Activated effector memory CD4-positive, alpha-beta T cell treated with Interleukin-2 at 50 U/mL for 16 hours (primary cell): ENCODE results near the gene SH3GLB1.
"Not testable (repeated sequence)": the region's sequence is repeated elsewhere in the genome, so short reads cannot be mapped to it uniquely, and the experiment has no call there.

Source experiments
- DNase-seq: peaks from one replicate; pipeline ENCODE4 v3.0.0-alpha.2; 2020

The SH3GLB1 gene

DNA sequence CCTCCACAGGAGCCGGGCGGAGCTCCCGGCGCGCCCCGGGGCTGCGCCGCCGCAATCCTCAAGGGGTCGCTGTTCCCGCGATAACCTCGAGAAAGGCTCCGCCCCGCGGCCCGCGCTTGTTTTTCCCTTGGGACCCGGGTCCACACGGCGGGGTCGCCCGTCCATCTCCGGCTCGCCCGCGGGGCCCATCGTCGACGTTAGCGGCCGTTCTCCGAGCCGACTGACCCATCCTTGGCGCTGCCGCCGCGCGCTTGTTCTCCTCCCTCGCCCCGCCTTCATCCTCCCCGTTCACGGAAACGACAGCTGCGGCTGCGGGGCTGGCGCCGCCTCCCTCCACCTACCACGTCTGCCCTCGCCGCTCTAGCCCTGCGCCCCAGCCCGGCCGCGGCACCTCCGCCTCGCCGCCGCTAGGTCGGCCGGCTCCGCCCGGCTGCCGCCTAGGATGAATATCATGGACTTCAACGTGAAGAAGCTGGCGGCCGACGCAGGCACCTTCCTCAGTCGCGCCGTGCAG, at the start of gene SH3GLB1:
Gene SH3GLB1 (plus strand): TSS at position 119 of the 514 bp plus-strand sequence. CDS start 324 bp downstream, at position 443.
- DNase-seq = peak; percentile 85

DNA sequence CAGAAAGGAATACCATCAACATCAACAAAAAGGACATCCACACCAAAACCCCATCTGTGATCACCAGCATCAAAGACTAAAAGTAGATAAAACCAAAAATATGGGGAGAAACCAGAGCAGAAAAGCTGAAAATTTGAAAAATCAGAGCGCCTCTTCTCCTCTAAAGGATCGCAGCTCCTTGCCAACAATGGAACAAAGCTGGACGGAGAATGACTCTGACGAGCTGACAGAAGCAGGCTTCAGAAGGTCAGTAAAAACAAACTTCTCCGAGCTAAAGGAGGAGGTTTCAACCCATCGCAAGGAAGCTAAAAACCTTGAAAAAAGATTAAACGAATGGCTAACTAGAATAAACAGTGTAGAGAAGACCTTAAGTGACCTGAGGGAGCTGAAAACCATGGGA, 46.0 kb upstream of the SH3GLB1 start:
- DNase-seq = not testable (repeated sequence)

DNA sequence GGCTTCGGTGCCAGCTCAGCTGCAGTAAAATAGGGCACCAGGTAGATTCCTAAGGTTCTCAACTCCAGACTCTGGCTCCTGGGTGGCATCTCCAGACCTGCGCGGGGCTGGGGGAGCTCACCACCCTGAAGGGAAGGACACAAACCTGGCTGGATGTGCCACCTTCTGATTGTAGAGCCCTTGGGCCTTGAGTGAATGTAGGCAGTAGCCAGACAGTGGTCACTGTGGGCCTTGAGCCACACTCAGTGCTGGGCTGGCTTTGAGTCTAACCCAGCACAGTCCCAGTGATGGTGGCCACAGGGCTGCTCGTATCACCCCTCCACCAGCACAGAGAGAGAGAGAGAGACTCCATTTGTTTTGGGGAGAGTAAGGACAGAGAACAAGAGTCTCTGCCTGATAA, 38.0 kb upstream of the SH3GLB1 start:
- DNase-seq = no peak

DNA sequence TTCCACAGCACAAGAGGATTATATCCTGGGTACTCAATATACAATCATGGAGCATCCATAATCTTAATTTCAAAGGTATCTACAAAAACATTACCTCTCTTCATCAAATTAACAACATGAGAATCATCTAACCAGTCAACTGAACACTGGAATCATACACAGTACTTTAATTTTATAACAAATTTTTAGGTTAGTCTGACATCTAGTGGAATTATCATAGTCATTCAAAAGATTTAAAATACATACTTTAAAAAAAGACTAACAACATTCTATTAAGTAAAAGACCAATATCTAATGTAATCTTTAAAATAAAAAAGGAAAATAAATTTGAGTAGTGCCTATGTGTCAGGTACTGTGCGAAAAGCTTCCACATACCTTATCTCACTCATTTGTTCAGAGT, 16.8 kb upstream of the SH3GLB1 start:
- DNase-seq = no peak

DNA sequence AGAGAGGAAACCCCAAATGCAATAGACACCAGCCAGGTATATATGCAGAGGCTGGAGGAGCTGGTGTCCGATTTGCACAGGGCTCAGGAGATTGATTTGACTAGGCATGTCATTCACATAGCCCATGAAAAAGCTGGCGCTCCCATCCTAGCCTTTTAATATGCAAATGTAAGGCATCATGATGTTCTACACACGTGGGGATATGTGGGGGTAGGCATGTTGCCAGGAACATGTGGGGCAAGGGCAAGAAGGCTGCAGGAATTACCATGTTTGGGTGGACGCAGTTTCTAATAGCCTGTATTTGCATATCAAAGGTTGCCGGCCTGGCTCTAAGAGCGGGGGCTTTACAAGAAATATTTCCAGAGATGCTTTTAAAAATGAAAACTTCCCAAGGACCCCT, 11.7 kb upstream of the SH3GLB1 start:
- no peak for DNase-seq

DNA sequence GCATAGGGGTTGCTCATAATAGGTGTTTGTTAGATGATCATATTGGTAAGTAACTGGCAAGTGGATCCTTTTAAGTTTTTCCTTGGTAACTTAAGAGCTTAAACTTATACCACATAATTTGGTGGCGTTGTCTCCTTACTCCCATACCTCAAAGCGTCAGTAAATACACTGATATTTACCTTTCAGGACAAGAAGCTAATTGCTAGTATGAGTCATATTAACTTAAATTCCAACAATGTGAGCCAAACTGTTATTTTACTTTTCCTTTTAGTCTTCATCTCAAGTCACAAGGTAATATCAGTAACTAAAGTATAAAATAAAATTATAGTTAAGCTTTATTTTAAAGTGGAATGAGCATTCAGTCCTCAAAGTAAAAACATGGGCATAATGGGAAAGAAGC, 9.0 kb upstream of the SH3GLB1 start:
- no peak for DNase-seq

DNA sequence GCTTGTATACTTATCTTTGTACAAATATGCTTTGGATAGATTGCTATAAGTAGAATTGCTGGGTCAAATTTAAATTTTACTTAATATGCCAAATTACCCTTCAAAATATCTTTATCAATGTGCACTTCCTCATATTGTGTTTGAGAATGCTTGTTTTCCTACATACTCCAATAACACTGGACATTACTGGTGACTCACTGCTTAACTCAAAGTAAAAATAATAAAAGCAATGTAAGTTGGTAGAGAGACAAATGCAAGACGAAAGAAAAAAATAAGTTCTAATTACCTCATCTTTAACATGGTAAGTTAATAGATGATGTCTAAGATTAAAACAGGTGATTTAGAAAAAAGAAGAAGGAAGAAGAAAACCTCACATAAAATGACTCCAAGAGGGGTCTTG, 7.9 kb upstream of the SH3GLB1 start:
- DNase-seq = no peak

DNA sequence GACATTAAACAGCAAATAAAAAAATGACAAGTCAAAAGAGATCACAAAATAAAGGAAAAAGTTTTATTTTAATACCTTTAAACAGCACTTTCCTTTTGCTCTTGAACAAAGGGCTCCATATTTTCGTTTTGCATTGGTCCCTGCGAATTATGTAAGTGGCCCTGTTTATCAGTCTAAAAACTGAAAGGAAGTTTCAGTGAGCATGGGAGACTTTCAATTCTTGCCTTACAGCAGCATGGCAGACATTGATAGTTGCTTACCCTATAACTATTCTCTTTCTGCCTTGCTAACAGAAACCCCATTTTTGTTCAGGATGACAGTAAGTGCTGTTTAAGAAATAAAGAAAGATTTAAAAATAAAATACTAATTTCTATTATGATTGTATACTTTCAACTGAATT, 5.2 kb upstream of the SH3GLB1 start:
- DNase-seq = no peak

DNA sequence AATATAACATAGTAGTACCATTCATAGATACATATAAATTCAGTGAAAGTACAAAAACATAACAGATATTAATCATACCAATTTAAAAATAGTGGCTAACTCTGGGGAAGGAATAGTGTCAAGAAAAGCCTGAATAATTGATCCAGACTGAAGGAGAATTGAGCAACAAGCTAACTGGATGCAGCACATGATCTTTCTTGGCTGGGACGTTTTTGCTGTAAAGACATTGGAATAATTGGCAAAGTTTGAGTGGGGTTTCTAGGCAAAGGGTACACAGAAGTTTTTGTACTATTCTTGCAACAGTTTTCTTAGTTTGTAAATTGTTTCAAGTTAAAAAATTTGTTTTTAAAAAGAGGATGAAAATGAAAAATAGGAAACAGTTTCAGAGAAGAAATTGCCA, 2.6 kb upstream of the SH3GLB1 start:
- DNase-seq = no peak

DNA sequence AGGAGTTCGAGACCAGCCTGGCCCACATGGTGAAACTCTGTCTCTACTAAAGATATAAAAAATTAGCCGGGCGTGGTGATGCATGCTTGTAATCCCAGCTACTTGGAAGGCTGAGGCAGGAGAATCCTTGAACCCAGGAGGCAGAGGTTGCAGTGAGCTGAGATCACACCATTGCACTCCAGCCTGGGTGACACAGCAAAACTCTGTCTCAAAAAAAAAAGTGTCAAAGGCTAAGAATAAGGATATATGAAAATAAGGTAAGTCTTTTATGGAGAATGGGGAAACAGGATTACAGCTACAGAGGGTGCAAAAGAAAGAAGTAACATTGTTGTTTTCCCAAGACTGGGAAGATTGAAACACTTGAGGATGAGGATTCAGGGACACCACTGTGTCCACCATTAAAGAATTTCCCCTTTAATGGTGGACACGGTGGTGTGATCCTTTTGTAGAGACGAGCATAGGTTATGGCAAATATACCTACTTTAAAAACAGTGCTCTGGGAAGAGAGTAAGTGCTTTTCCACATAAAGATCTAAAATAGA, 1.4 kb upstream of the SH3GLB1 start:
- DNase-seq = not testable (repeated sequence)

DNA sequence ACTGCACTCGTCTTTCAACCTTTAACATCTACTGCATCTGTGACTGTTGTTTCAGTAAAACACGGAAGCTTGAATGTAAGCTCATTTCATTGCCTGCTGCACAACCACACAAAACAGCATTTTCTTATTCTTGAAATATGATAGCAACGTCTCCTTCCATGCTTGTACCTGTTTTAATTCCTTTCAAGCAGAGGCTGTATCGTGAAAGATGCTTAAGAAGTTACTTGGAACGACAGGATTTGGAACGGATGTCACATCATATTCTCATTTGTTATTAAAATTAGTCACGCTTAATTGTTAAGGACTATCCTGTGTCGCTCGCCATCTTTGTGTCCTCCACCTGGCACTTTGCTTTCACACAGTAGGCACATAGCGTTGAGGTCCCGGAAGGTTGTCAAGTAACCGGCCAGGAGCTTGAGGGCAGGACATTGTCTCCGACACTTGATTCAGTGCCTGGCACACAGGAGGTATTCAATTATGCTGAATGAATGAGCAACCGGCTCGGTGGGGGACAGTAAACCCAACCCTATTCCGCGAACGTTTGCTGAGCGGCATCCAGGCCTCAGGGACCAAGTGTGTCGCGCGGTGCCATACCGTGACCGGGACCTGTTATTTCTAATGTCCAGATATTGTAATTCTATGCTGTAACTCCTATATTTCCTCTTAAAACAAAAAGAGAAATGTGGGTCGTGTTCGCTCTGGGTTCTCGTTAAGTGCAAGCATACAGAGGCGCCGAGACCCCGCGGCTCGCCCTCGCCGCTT, 499 bp upstream of the SH3GLB1 start:
- DNase-seq = no peak

DNA sequence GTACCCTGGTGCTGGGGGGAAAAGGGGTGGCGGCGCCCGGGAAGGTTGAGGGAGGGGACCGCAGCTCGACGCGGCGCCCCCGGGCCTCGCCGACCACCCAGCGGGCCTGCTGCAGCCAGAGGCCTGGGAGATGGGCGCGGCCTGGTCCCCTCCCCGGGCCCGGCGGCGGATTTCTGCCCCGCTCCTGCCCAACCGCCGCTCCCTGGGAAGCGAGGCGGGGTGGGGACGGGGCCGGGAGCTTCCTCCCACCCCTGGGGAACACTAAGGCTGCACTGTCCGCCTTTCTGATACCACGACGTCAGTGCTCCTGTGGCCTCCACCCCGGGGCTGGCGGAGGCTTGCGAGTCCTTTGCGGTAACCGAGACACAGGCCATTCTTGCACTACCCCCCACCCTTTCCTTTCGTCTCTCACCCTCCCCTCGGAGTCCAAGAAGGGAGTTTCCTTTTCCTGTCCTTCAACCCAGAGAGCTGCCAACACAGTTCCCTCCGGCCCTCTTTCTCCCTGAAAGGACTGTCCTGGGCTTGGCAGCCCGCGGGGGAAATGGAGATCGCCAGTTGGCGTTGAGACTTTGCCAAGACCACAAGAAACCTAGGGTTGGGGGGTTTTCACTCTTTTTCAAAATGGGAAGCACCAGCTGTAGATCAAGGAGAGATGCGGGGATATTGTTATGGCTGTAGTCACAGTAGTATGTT, 742 bp downstream of the SH3GLB1 start:
- peak; percentile 31 for DNase-seq

DNA sequence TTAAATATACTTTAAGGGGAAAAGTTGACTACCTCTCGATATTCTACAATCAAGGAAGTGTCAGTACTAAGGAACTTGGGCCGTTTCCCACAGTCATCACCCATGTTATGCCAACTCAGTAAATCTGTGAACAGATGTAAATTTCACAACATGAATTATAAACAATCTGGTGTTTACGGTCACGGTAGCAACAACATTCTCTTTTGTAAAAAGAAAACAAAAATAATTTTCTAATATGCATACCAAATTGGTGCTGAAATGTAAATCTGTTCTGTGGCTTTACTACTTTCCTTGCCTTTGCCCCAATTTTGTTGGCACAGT, 1.2 kb downstream of the SH3GLB1 start:
- no peak for DNase-seq

DNA sequence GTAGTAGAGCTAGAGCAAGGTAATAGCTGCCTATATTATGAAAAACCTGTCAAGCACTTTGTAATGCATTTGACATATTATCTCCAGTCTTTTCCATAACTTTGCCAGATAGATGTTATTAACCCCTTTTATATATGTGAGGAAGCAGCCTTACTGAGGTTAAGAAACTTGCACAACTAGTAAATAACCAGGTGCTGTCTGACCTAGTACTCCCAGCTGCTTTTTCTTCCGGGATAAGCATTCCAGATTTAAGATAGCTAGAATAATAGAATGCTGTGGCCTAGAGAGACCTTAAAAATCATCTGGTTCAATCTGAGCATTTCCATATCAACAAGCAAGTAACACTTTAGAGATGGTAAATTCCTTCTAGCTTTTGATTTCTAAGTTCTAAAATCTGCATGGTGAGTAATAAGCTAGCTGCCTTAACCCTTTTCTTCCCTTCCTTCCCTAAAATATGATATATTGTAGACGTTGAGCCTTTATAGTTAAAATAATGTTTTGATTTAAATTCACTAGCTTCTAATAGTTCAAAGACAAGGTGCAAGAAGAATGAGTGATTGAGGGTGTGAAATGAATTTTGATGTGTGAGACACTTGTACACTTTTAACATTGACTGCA, 1.8 kb downstream of the SH3GLB1 start:
- DNase-seq = no peak

DNA sequence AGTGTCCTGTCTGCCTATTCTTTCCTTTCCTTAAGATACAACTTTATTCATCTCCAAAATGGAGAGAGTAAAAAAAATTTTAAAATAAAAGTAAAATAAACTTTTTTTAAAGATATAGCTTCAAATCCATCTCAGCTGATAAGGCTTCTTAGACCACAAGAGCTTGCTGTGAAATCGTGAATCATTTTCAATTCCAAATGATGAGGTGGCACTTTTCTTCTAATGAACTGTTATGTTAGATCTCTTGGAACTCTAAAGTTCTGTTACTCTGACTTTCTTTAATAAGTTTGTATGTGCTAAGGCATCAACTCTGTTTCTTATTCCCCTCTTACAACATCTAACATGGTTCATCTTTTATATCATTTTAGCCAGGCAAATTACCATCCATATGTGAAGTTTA, 4.5 kb downstream of the SH3GLB1 start:
- no peak for DNase-seq

DNA sequence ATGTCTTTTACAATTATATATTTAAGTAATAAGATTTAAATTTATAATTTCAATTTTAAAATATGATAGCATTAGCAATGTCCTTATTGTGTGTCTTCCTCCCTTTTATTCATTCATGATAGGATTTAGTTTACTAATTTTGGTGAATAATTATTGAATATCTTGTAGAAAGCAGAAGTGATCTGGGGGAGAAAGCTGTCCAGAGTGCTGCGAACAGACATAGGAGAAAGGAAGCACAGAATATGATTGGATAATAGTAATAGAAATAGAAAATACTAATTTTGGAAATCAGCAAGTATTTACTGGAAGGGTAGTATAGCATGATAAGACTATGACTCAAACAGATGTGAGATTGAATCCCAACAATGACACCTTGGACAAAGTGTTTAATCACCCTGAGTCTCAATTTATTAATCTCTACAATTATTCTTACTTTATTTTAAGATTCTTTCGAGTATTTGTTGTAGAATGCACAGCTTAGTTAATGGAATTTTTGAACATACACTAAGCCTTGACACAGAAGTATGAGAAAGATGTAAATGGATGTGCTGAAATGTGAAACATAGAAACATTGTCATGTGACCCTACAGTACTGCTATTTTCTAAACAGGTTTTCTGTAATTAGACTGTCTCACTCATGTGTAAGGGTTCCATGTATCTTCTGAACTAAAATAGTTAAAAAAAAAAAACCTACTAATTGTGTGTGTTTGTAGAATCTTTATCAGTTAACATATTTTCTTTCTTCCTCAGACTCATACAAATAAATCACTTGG, 7.9 kb downstream of the SH3GLB1 start:
- DNase-seq = no peak

DNA sequence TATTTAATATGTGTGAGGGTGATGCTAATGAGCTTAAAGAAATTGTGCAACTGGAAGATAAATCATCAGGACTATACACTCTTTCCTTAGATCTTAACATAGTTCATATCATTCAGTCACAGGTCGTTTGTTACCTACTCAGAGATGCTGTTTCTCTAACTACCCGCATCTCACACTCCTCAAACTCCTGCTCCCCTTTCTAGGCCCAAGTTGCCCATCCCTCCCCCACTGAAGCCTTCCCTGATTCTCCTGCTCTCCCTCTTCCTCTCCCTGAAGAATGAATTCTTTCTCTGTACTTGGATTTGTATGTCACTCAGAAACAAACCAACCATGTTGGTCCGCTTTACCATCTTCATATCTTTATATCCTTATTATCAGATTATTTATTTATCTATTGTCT, 9.1 kb downstream of the SH3GLB1 start:
- no peak for DNase-seq

DNA sequence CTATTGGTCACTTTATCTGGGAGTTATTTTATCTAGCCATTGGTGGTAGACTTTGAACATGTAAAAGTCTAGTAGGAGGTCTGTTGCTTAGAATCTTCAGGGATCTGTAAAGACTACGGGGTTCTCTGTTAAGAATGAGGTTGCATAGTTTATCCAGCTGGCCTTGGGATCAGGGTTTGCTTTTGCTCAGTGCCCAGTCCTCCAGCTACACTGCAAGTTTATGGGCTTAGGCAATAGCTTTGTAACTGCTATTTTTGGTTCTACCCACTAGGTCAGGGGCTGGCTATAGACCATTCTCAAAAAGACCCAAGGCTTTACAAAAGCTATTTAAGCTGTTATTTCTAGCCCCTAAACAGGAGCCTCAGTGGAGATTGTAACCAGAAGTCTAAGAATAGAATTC, 9.8 kb downstream of the SH3GLB1 start:
- no peak for DNase-seq

DNA sequence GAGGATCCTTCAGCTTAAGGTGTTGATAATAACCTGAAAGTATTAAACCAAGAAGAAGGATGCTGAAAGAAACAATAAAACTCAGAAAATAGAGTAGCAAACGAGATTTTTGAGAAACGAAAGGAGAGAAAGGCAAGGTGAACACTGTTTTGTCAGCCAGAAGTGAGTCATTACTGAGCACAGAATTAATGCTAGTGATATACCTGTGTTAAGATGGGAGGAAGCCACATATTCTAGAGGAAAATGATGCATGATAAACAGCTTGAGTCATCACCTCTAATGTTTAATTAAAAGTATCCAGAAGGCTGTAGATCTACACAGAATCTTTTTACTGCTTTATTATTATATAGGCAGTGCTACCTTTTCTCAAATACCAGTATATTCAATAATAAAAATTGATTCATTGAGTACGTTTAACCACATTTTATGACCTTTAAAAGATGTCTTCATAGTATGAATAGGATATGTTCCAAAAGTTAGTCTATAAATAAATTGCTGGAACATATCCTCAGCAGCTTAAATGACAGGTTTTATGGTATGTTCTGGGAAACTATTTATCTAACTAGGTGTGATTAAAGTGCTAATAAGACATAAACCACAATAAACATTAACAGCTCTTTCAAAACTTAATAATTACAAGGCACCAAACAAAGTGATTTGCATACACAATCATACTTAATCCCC, 10.3 kb downstream of the SH3GLB1 start:
- DNase-seq = no peak

DNA sequence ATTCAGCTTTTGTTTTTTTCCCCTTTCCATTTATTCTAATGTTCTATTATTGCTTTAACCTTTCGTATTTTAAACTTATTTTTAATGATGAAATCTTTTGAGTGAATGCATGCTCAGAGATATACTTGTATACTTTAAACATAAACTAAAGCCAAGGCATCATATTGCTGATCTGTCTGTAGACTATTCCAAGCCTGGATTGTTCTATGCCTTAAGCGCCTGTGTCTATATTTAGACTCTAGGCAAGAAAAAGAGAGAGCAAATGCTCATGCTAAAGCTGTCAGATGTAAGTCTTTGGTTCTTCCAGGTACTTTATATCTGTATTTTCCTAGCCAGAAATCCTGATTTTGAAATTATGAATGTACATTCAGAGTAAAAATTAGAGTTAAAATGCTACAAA, 14.4 kb downstream of the SH3GLB1 start:
- DNase-seq = no peak

DNA sequence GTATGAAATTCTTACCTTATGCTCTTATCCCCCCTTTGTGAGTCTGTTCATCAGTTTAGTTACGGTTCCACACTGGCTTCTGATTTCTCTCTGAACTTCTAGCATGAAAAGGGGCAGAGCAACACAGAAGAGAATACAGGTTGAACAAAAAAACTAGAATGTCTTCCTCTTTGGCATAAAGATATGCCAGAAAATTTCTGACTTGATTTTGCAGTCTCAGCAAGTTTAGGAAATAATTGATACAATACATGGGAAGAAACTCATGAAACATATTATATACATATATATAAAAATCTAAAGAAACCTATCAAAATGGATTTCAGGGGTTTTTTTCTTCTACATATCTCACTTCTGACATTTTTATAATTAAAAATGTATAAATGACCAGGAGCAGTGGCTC, 27.0 kb downstream of the SH3GLB1 start:
- DNase-seq = no peak

DNA sequence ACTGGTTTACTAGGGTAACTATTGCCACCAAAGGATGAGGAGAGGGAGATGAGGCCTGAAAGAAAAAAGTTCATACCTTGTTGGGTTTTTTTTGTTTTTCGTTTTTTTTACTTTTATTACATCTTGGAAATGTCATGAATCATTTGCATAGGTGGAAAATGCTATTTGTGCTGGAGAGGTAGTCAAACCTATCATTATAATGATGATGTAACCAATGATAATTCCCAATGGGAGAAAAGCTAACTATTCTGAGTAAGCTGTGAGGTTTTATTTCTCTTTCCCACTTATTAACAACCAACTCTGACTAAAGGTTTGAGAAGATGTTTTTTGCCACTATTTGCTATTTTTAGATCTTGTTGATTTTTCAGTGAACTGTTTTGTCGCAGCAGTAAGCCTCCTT, 29.0 kb downstream of the SH3GLB1 start:
- no peak for DNase-seq
